ENCODE measurements around the gene HSD17B14.

- TF ChIP-seq CTCF (IDR thresholded peaks at IDR 0.05; ENCODE audit: insufficient read depth, low read length) (no peak), POLR2AphosphoS5 (IDR thresholded peaks at IDR 0.05; ENCODE audit: low read depth) (no peak), GABPA (IDR thresholded peaks at IDR 0.05; ENCODE audit: low read depth) (no peak), REST (IDR thresholded peaks at IDR 0.05; ENCODE audit: insufficient replicate concordance, low read depth) (no peak)
Measured at GRCh38 chr19:48777720-48778119, 58.6 kb downstream of the HSD17B14 start.

Measured in HL-60 (cell line).